ENCODE measurements around the gene WDR90.
A peak's percentile ranks its signal among the peaks of the same experiment; 100 is the strongest.

The WDR90 gene

DNA sequence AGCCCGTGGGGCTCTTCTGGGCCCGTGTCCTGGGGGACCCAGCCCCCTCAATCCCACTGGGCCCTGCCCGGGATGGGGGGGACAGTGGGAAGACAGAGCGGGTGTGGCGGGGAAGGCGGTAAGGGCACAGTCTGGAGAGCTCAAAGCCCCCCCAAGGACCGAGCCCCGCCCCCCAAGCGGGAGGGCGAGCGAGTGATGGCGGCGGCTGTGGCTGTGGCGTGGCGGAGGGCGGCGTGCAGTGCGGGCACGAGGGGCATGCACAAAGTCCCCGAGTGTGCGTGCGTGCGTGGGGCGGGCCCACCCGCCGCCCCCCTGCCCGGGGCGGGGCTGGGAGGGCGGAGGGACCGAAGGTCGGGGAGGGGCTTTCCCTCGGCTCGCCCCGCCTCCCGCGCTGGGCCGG, 44.6 kb downstream of the WDR90 start:
- no peak for DNase-seq (ENCODE audit: low read depth)
- TF ChIP-seq CTCF (IDR thresholded peaks at IDR 0.05; ENCODE audit: insufficient read depth, low read depth, low read length, missing control alignments), result no peak
- H3K4me3 ChIP-seq (ENCODE audit: low read depth, low read length), result no peak overlapping the region

- TF ChIP-seq CTCF (IDR thresholded peaks at IDR 0.05; ENCODE audit: insufficient read depth, low read depth, low read length, missing control alignments), result no peak
- H3K4me3 ChIP-seq (ENCODE audit: low read depth, low read length), result peak overlapping the region; percentile 58
- no peak for DNase-seq (ENCODE audit: low read depth)
These were observed 45.2 kb downstream of the WDR90 start for GRCh38 chr16:694187-694862.

GRCh38 chr16:694863-695354, 45.7 kb downstream of the WDR90 start:
- no peak for DNase-seq (ENCODE audit: low read depth)
- peak overlapping the region; percentile 58 for H3K4me3 ChIP-seq (ENCODE audit: low read depth, low read length)
- TF ChIP-seq CTCF (IDR thresholded peaks at IDR 0.05; ENCODE audit: insufficient read depth, low read depth, low read length, missing control alignments), result no peak

DNA sequence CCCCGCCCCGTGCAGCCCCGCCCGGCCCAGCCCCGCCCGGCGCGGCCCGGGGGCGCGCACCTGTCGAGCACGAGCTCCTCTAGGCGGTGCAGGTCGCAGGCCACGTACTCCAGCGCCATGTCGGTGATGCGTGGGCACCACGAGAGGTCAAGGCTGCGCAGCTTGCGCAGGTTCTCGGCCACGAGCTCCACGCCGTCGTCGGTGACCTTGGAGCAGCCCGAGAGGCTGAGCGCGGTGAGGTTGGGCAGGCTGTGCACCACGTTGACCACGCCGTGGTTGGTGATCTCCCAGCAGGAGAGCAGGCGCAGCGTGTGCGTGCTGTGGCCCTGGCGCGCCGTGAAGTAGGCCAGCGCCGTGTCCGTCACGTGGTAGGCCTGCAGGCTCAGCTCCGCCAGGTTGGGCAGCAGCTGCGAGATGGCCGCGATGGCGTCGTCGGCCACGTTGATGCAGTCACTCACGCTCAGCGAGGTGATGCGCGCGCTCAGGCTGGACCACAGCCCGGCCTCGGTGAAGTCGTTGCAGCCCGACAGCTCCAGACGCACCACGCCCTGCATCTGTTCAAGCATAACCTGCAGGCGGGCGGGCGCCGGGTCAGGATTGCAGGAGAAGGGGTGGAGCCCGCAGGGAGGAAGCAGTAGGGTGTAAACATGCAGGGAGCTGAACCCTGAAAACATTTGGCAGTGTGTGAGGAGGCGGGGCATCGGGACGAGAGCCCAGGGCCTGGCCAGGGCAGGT, 46.4 kb downstream of the WDR90 start:
- TF ChIP-seq CTCF (IDR thresholded peaks at IDR 0.05; ENCODE audit: insufficient read depth, low read depth, low read length, missing control alignments), result no peak
- peak; percentile 70 for DNase-seq (ENCODE audit: low read depth)
- H3K4me3 ChIP-seq (ENCODE audit: low read depth, low read length), result peak overlapping the region; percentile 71

GRCh38 chr16:698911-699671, 49.9 kb downstream of the WDR90 start:
- no peak for DNase-seq (ENCODE audit: low read depth)
- no peak overlapping the region for H3K4me3 ChIP-seq (ENCODE audit: low read depth, low read length)
- TF ChIP-seq CTCF (IDR thresholded peaks at IDR 0.05; ENCODE audit: insufficient read depth, low read depth, low read length, missing control alignments), result no peak

DNA sequence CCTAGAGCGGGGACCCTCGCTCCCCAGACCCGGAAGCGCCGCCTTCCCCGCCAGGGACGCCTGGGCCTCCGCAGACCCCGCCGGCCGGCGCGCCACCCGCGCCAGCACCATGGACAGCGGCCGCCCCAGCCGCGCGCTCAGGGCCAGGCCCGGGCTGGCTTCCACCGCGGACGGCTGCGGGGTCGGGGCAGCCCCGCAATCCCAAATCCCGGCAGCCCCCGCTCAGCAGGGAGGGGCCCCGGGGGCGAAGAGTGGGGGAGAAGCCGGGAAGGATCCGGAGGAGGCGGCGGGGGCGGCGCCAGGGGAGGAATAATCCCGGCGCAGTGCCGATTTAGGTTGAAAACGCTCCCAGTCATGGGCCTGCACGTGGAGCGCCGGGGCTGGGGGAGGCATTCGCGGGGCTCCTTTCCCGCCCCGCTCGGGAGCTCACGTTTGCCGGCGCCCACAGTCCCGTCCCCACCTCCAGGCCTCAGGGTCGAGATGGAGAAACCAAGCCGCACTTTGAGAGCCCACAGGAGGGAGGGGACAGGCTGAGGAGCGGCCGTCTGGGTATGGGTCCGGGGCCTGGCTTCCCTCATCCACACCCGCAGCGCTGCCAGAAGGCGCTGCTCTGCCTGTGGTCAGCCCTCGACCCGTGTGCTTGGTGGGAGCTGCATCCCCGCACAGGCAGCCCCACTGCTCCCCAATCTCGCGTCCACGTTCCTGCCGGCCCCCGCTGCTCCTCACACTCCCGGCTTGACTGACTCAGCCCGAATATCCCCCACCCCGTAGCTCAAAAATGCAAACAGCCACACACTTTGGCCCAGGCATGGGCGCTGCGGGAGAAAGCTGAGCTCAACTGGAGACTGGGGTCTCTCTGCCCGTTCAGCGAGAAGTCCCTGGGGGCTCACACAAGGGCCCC, 51.8 kb downstream of the WDR90 start:
- TF ChIP-seq CTCF (IDR thresholded peaks at IDR 0.05; ENCODE audit: insufficient read depth, low read depth, low read length, missing control alignments), result no peak
- H3K4me3 ChIP-seq (ENCODE audit: low read depth, low read length), result no peak overlapping the region
- DNase-seq (ENCODE audit: low read depth), result no peak

All from GM12865 (cell line).